Stimulated activated effector memory CD8-positive, alpha-beta T cell treated with anti-CD3 and anti-CD28 coated beads, Interleukin-12 subunit alpha, Interleukin-12 subunit beta, amount 100 ng/mL, for 72 hours (primary cell): ENCODE results near the gene MICA.
"Not testable (repeated sequence)": the region's sequence is repeated elsewhere in the genome, so short reads cannot be mapped to it uniquely, and the experiment has no call there.

Experiments used
- ATAC-seq: fragments of 150-1000 bp; cut with Tn5 transposase; 2 replicates; pipeline ENCODE4 v1.10.0; 2021
- DNase-seq, 2 donors: peaks; one replicate each; pipeline ENCODE4 v3.0.0; 2021 to 2022; ENCODE audit warnings: low spot score in 2 of 2
- H3K27ac Mint-ChIP-seq: one replicate; pipeline ENCODE4 v1.8.0; 2022; ENCODE audit warnings: mild to moderate bottlenecking, mixed read lengths
- H3K36me3 Mint-ChIP-seq: one replicate; pipeline ENCODE4 v1.8.0; 2022; ENCODE audit warnings: mild to moderate bottlenecking, mixed read lengths
- H3K4me1 Mint-ChIP-seq: one replicate; pipeline ENCODE4 v1.8.0; 2022; ENCODE audit warnings: mixed read lengths
- H3K4me3 Mint-ChIP-seq: one replicate; pipeline ENCODE4 v1.8.0; 2022; ENCODE audit warnings: mild to moderate bottlenecking, mixed read lengths
- H3K9me3 Mint-ChIP-seq: one replicate; pipeline ENCODE4 v1.8.0; 2022; ENCODE audit warnings: mixed read lengths

Gene MICA

GRCh38 chr6:31450751-31451150 lies 47.4 kb downstream of the MICA start:
- Mint-ChIP-seq H3K27ac (no peak overlapping the region), H3K4me1 (no peaks in the 10 kb centered on the region), H3K36me3 (peaks cover 5% of the 10 kb centered on the region), H3K4me3 (no peak overlapping the region), H3K9me3 (peaks cover 4% of the 10 kb centered on the region)
- ATAC-seq (no peak), DNase-seq (no peak)

DNA sequence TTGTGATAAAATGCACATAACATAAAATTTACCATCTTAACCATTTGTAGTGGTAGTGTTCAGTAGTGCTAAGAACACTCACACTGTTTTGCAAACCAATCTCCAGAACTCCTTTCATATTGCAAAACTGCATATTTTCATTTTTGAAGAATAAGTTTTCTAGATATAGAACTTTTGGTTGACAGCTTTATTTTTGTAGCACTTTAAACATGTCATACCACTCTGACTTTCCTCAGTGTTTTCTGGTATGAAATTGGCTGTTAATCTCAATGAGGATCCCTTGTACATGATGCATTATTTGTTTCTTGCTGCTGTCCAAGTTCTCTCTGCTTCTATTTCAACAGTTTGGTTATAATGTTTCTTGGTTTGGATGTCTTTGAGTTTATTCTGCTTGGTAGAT lies 49.5 kb downstream of the MICA start:
- Mint-ChIP-seq H3K4me1 (no peaks in the 10 kb centered on the region), H3K27ac (no peak overlapping the region), H3K36me3 (peaks cover 5% of the 10 kb centered on the region), H3K9me3 (peaks cover 4% of the 10 kb centered on the region), H3K4me3 (no peak overlapping the region)
- ATAC-seq (no peak), DNase-seq (no peak)

- Mint-ChIP-seq H3K4me3 (no peak overlapping the region), H3K36me3 (peaks cover 5% of the 10 kb centered on the region), H3K4me1 (no peaks in the 10 kb centered on the region), H3K9me3 (peaks cover 4% of the 10 kb centered on the region), H3K27ac (no peak overlapping the region)
- no peak for ATAC-seq
- DNase-seq, result no peak
These were observed 49.9 kb downstream of the MICA start for GRCh38 chr6:31453259-31453658.

GRCh38 chr6:31459864-31460263 lies 56.5 kb downstream of the MICA start:
- peaks cover 31% of the 10 kb centered on the region for H3K36me3 Mint-ChIP-seq
- not testable (repeated sequence) for H3K9me3 Mint-ChIP-seq, H3K27ac Mint-ChIP-seq, ATAC-seq, DNase-seq, H3K4me3 Mint-ChIP-seq
- H3K4me1 Mint-ChIP-seq, result peaks cover 23% of the 10 kb centered on the region

- Mint-ChIP-seq H3K27ac (no peak overlapping the region), H3K9me3 (no peaks in the 10 kb centered on the region), H3K4me3 (no peak overlapping the region), H3K4me1 (peaks cover 30% of the 10 kb centered on the region), H3K36me3 (peaks cover 37% of the 10 kb centered on the region)
- DNase-seq (no peak), ATAC-seq (no peak)
These were observed 57.1 kb downstream of the MICA start for GRCh38 chr6:31460361-31461025.

DNA sequence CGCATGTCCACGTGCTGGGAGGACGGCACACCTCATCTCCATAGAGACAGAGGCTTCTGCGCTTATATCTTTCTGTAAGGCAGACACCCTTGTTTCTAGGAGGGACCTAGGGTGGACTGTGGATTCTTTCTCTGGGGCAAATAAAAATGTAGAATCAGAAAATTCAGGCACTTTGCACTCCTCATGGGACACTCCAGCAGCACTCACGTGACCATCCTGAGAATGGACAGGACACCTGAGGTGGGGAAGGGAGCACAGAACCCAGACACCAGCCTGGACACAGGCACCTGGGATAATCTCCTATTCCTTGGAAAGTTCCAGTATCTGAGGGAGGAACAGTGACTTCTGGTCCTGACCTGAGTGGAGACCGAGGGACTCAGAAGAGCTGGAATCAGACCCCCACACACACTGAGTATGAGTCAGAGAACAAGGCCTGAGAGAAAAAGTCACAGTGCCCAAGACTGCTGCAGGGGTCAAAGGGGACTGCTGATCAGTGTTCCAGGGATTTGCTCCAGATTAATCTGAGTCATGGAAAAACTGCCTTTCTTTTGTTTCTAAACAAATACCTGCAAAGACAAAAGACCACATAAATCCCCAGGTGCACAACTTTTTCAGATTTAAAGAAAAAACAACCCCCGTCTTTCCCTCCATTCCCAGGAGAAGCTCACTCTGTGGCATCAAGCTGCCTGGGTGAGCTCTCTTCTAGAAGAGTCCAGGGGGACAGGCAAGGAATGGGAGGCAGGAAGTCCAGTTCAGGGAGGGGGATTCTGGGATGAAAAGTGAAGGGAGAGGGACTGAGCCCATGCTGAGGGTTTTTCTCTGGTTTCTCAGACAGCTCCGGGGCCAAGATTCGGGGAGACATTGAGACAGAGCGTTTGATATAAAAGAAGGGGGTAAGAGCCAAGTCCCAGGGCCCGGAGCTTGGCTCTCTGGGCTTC lies 58.9 kb downstream of the MICA start:
- DNase-seq (no peak), ATAC-seq (peak; percentile 43)
- Mint-ChIP-seq H3K27ac (peak overlapping the region; percentile 100), H3K36me3 (peaks cover 55% of the 10 kb centered on the region), H3K9me3 (no peaks in the 10 kb centered on the region), H3K4me3 (peak overlapping the region; percentile 100), H3K4me1 (peaks cover 48% of the 10 kb centered on the region)

DNA sequence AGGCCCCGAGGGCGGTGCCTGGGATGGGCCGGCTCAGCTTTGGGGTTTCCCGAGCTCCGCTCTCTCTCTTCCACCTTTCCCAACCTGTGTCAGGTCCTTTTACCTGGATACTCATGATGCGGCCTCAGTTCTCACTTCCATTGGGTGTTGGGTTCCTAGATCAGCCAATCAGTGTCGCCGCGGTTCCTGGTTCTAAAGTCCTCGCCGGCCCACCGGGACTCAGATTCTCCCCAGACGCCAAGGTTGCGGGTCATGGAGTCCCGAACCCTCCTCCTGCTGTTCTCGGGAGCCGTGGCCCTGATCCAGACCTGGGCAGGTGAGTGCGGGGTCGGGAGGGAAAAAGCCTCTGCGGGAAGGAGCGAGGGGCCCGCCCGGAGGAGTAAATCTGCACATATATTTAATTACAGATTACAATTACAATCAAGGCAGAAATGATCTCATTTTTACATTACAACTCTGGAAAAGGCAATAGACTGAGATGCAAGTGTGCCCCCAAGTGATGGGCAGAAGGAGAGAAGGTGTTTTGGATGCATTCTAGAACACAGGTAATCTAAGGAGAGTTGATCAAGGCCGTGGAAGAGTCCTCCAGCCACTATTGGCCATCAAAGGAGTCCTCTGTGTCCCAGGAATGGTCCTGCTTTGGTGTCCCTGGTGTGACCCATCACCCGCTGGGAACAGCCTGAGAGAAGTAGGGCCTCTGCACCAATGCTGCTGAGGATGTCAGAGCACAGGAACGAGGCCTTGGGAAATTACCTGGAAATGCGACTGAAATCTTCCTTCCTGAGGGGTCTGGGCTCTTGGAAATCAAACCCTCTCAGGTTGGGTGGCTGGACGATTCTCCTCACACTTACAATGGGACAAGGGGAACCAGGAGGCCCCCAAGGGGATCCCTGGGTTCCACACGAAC lies 59.8 kb downstream of the MICA start:
- H3K36me3 Mint-ChIP-seq, result peaks cover 64% of the 10 kb centered on the region
- peak; percentile 94 for ATAC-seq
- peak; percentile 85 to 98 for DNase-seq

DNA sequence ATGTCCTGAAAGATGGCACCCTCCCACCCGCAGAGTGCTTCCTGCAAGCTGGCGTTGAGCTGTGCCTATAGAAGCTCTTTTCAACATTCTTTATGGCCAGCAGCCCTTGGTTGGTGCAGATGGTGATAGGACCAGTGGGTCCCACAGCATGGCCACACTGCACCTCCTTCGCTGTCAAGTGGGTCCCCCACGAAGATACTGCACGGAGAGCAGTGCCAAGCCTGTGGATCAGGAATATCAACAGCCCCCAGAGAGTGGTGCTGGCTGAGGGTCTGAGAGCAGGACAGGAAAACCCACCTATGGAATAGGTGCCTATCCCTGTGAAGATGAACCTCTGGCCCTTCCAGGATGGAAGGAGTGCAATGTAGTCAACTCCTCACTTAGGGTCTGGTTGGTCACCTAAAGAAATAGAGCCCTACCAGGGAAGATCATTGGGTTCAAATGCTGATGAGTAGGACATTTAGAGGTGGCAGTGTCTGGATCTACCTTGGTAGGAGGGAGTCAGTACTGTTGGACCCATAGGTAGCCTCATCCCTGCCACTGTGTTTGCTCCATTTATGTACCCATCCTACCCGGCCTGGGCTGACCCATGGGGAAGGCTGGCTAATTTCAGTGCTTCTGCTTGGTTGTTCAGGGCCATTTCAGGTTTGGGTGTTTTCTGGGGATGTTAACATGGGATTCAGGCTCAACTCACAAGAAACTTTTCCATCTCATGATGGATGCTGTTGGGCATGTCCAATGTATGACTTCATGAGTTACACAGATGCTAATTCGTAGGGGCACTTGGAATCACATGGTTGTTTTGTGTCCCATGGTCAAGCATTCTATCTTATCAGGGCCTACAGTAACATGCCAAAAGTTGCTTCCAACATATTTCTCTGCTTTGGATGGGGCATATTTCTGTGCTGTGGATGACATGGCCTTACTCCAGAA lies 61.1 kb downstream of the MICA start:
- no peak for ATAC-seq
- Mint-ChIP-seq H3K27ac (peak overlapping the region; percentile 100), H3K4me1 (peaks cover 70% of the 10 kb centered on the region), H3K36me3 (peaks cover 74% of the 10 kb centered on the region), H3K4me3 (peak overlapping the region; percentile 100), H3K9me3 (no peaks in the 10 kb centered on the region)
- no peak for DNase-seq

More for the DNA sequence above, 59.8 kb downstream of the MICA start:
- H3K9me3 Mint-ChIP-seq, result no peaks in the 10 kb centered on the region
- H3K27ac Mint-ChIP-seq, result peak overlapping the region; percentile 100
- peaks cover 57% of the 10 kb centered on the region for H3K4me1 Mint-ChIP-seq
- peak overlapping the region; percentile 100 for H3K4me3 Mint-ChIP-seq
